ENCODE data around the gene LRRC52.

GRCh38 chr1:165539306-165539705, 4.5 kb upstream of the LRRC52 start:
- TF ChIP-seq CTCF (IDR thresholded peaks at IDR 0.05; ENCODE audit: control extremely low read depth in 1 of 3, insufficient read depth in 1 of 3, low read depth in 1 of 3, low read length in 3 of 3) (no peak), TAF1 (IDR thresholded peaks at IDR 0.05; ENCODE audit: low read depth, low read length) (no peak), TEAD4 (IDR thresholded peaks at IDR 0.05; ENCODE audit: low read depth, low read length) (no peak), POLR2A (IDR thresholded peaks at IDR 0.05; ENCODE audit: control extremely low read depth in 1 of 2, low read depth in 2 of 2, low read length in 2 of 2) (no peak)
